PC-3 (cell line): ENCODE measurements around the gene MESP2. TPM values are rescaled to one million over a fixed set of nuclear protein-coding genes. Genes with fewer than 3 reads are reported as not detected.
A peak's percentile ranks its signal among the peaks of the same experiment; 100 is the strongest.

Experiments used
- ATAC-seq: fragments of 200-7000 bp; cut with Tn5 transposase; 2 replicates; pipeline ENCODE4 v1.9.1; 2020; ENCODE audit warnings: mild to moderate bottlenecking, moderate library complexity
- BruUV-seq: library from RNA; stranded (reverse); fragments of 400-500 nt; replicated peaks from 2 replicates; lab custom pipeline; 2021; lab: Mats Ljungman, UMichigan
- CTCF ChIA-PET: fragments of 300-600 bp; sonication (Branson Sonifier 250); formaldehyde crosslinking; loops from one replicate; lab custom pipeline; 2022; ENCODE audit warnings: antibody characterized with exemption; lab: Charles Lee
- POLR2A ChIA-PET: fragments of 300-600 bp; sonication (Branson Sonifier 250); formaldehyde crosslinking; loops from one replicate; lab custom pipeline; 2022; ENCODE audit warnings: antibody characterized with exemption; ENCODE audit not compliant: unreplicated experiment; lab: Charles Lee
- DNase-seq: peaks from one replicate; pipeline ENCODE4 v3.0.0-alpha.2; 2015
- H2AFZ ChIP-seq: fragments of 300-600 bp; sonication (generic); 2 replicates; pipeline ENCODE4 v1.6.0; 2016; ENCODE audit warnings: antibody characterized with exemption, low read length
- H3F3A ChIP-seq: fragments of 300-600 bp; sonication (generic); one replicate; pipeline ENCODE4 v1.6.0; 2017; ENCODE audit warnings: antibody characterized with exemption, low read length, control low read depth, mild to moderate bottlenecking; ENCODE audit not compliant: unreplicated experiment
- H3K27ac ChIP-seq: fragments of 300-600 bp; sonication (generic); 2 replicates; pipeline ENCODE4 v1.5.1; 2016; ENCODE audit warnings: mild to moderate bottlenecking, low read length
- H3K27me3 ChIP-seq: fragments of 300-600 bp; sonication (generic); 2 replicates; pipeline ENCODE4 v1.6.1; 2016; ENCODE audit warnings: low read length, mixed read lengths
- H3K36me3 ChIP-seq: fragments of 300-600 bp; sonication (generic); 2 replicates; pipeline ENCODE4 v1.6.1; 2016; ENCODE audit warnings: low read depth, mixed run types, low read length, mixed read lengths
- H3K4me1 ChIP-seq: fragments of 300-600 bp; sonication (generic); 2 replicates; pipeline ENCODE4 v1.5.1; 2016; ENCODE audit warnings: low read length; ENCODE audit not compliant: insufficient read depth
- H3K4me2 ChIP-seq: fragments of 300-600 bp; sonication (generic); 2 replicates; pipeline ENCODE4 v1.6.0; 2016; ENCODE audit warnings: low read length
- H3K4me3 ChIP-seq: fragments of 300-600 bp; sonication (generic); 2 replicates; pipeline ENCODE4 v1.5.1; 2016; ENCODE audit warnings: mild to moderate bottlenecking, low read length, mixed read lengths
- H3K79me2 ChIP-seq: fragments of 300-600 bp; sonication (generic); 2 replicates; pipeline ENCODE4 v1.6.1; 2017; ENCODE audit warnings: low read length, mixed read lengths
- H3K9ac ChIP-seq: fragments of 300-600 bp; sonication (generic); 2 replicates; pipeline ENCODE4 v1.6.0; 2016; ENCODE audit warnings: mild to moderate bottlenecking, low read length
- H3K9me2 ChIP-seq: fragments of 300-600 bp; sonication (generic); replicated peaks from 2 replicates; pipeline ENCODE4 v1.6.1; 2016; ENCODE audit warnings: mixed run types, low read length, mixed read lengths
- H3K9me3 ChIP-seq: fragments of 300-600 bp; sonication (generic); 2 replicates; pipeline ENCODE4 v1.6.1; 2016; ENCODE audit warnings: low read length, mixed read lengths
- H4K20me1 ChIP-seq: fragments of 300-600 bp; sonication (generic); 2 replicates; pipeline ENCODE4 v1.6.1; 2016; ENCODE audit warnings: low read length, mixed read lengths
- CTCF ChIP-seq: fragments of 300-600 bp; sonication (generic); conservative IDR thresholded peaks from 2 replicates; pipeline ENCODE4 v1.5.1; 2017; ENCODE audit warnings: antibody characterized with exemption, low read depth, mild to moderate bottlenecking, low read length
- EZH2 ChIP-seq: fragments of 300-600 bp; sonication (generic); IDR thresholded peaks from one replicate; pipeline ENCODE4 v1.6.1; 2017; ENCODE audit warnings: antibody characterized with exemption, mild to moderate bottlenecking, low read length; ENCODE audit not compliant: unreplicated experiment
- EZH2phosphoT487 ChIP-seq: fragments of 300-600 bp; sonication (generic); IDR thresholded peaks from 2 replicates; pipeline ENCODE4 v1.6.1; 2018; ENCODE audit warnings: mild to moderate bottlenecking, antibody characterized with exemption, low read length, borderline replicate concordance
- intact Hi-C: fragments of 100-400 bp; cut with micrococcal nuclease; formaldehyde crosslinking; loops from 2 replicates; pipeline ENCODE4 v1.9.0; 2023
- total RNA-seq: library from RNA; depleted of rRNA; stranded (reverse); fragments of >200 nt; gene quantifications from 2 replicates; pipeline ENCODE4 v1.2.3, GENCODE V29; 2014

Gene MESP2
- total RNA-seq, 1 experiment from 2014 or later = 1.1 TPM

GRCh38 chr15:89784686-89784960 is 8.5 kb downstream of the MESP2 start:
- Histone ChIP-seq H3K27me3 (no peaks in the 10 kb centered on the region), H3K4me3 (no peak overlapping the region), H2AFZ (no peak overlapping the region), H4K20me1 (no peaks in the 10 kb centered on the region), H3K9me3 (no peaks in the 10 kb centered on the region), H3F3A (no peaks in the 10 kb centered on the region), H3K9ac (no peak overlapping the region), H3K9me2 (no peaks in the 10 kb centered on the region), H3K36me3 (no peaks in the 10 kb centered on the region), H3K4me2 (no peak overlapping the region), H3K27ac (peak overlapping the region; percentile 99), H3K79me2 (no peaks in the 10 kb centered on the region), H3K4me1 (peaks cover 58% of the 10 kb centered on the region)
- ChIA-PET POLR2A (no interaction called here), CTCF (interaction anchor here (0.8 kb wide), 1 partner anchor 90 kb away, joined by 4 read pairs; no protein-coding TSS in a partner anchor)
- no peak for TF ChIP-seq EZH2
- no peak for TF ChIP-seq EZH2phosphoT487
- no peak for TF ChIP-seq CTCF
- DNase-seq (no peak), ATAC-seq (no peak)
- BruUV-seq = no TSS peak
- intact Hi-C loops = no loop called here

- TSS peak; percentile 85 for BruUV-seq
- peak; percentile 29; the same call in 1 of the 2 replicates for ATAC-seq
Observed at GRCh38 chr15:89785064-89785773, 9.1 kb downstream of the MESP2 start.

More at GRCh38 chr15:89785064-89785773, 9.1 kb downstream of the MESP2 start:
- no peak overlapping the region for H2AFZ ChIP-seq
- H3K9ac ChIP-seq = no peak overlapping the region; the same call in 1 of the 2 replicates
- no peaks in the 10 kb centered on the region for H4K20me1 ChIP-seq
- TF ChIP-seq EZH2 (no peak), EZH2phosphoT487 (no peak), CTCF (no peak)
- peak; percentile 51 for DNase-seq
- H3F3A ChIP-seq = no peaks in the 10 kb centered on the region
- H3K9me2 ChIP-seq = no peaks in the 10 kb centered on the region
- H3K9me3 ChIP-seq = no peaks in the 10 kb centered on the region
- H3K27me3 ChIP-seq = no peaks in the 10 kb centered on the region
- H3K4me1 ChIP-seq = peaks cover 56% of the 10 kb centered on the region
- H3K79me2 ChIP-seq = no peaks in the 10 kb centered on the region
- H3K4me3 ChIP-seq = no peak overlapping the region
- POLR2A ChIA-PET = no interaction called here
- peak overlapping the region; percentile 35 for H3K4me2 ChIP-seq
- intact Hi-C loops = no loop called here
- CTCF ChIA-PET = no interaction called here
- no peaks in the 10 kb centered on the region for H3K36me3 ChIP-seq
- H3K27ac ChIP-seq = peak overlapping the region; percentile 99
